IPS-NIHi7 (cell line): ENCODE measurements around the gene SSBP3.
"Not testable (repeated sequence)": the region's sequence is repeated elsewhere in the genome, so short reads cannot be mapped to it uniquely, and the experiment has no call there.

Experiments
- DNase-seq: peaks from one replicate; pipeline ENCODE4 v3.0.0; 2012; ENCODE audit warnings: mixed read lengths; ENCODE audit errors: extremely low spot score

SSBP3 gene

GRCh38 chr1:54350360-54350759 is 55.8 kb downstream of the SSBP3 start:
- DNase-seq, result no peak

- DNase-seq, result no peak
These were observed 57.5 kb downstream of the SSBP3 start for GRCh38 chr1:54348700-54349021.

- no peak for DNase-seq
These were observed 58.1 kb downstream of the SSBP3 start for GRCh38 chr1:54347955-54348699.

- DNase-seq, result no peak
These were observed 58.8 kb downstream of the SSBP3 start for GRCh38 chr1:54347261-54347954.

GRCh38 chr1:54345548-54345947 is 60.6 kb downstream of the SSBP3 start:
- not testable (repeated sequence) for DNase-seq

- DNase-seq, result no peak
These were observed 61.1 kb downstream of the SSBP3 start for GRCh38 chr1:54345116-54345515.

GRCh38 chr1:54342742-54343687 is 63.2 kb downstream of the SSBP3 start:
- no peak for DNase-seq

- peak; percentile 39 for DNase-seq
These were observed 63.9 kb downstream of the SSBP3 start for GRCh38 chr1:54342288-54342687.

- no peak for DNase-seq
These were observed 64.4 kb downstream of the SSBP3 start for GRCh38 chr1:54341763-54342162.

GRCh38 chr1:54340878-54341277 is 65.3 kb downstream of the SSBP3 start:
- no peak for DNase-seq

- no peak for DNase-seq
These were observed 65.8 kb downstream of the SSBP3 start for GRCh38 chr1:54340434-54340833.

GRCh38 chr1:54339126-54339525 is 67.1 kb downstream of the SSBP3 start:
- no peak for DNase-seq

GRCh38 chr1:54338464-54338863 is 67.7 kb downstream of the SSBP3 start:
- DNase-seq, result no peak

GRCh38 chr1:54337928-54338327 is 68.3 kb downstream of the SSBP3 start:
- no peak for DNase-seq

GRCh38 chr1:54337034-54337433 is 69.2 kb downstream of the SSBP3 start:
- no peak for DNase-seq

GRCh38 chr1:54336116-54336515 is 70.1 kb downstream of the SSBP3 start:
- DNase-seq, result no peak

GRCh38 chr1:54335755-54336108 is 70.5 kb downstream of the SSBP3 start:
- DNase-seq, result no peak

GRCh38 chr1:54335011-54335754 is 71.0 kb downstream of the SSBP3 start:
- no peak for DNase-seq

- no peak for DNase-seq
These were observed 73.2 kb downstream of the SSBP3 start for GRCh38 chr1:54332781-54333585.

GRCh38 chr1:54331843-54332463 is 74.2 kb downstream of the SSBP3 start:
- no peak for DNase-seq
